B cell (primary cell): Measurements from ENCODE around the gene STRN. TPM values are rescaled to one million over a fixed set of nuclear protein-coding genes. Genes with fewer than 3 reads are reported as not detected.

Source experiments
- ATAC-seq: fragments of 200-7000 bp; cut with Tn5 transposase; one replicate; pipeline ENCODE4 v1.10.0; 2021; ENCODE audit warnings: low read depth, mild to moderate bottlenecking, moderate number of reproducible peaks, moderate library complexity
- CTCF ChIA-PET: fragments of 350-600 bp; sonication (Branson Sonifier 250); formaldehyde crosslinking; loops from one replicate; lab custom pipeline; 2021; ENCODE audit warnings: antibody characterized with exemption, inconsistent platforms; lab: Charles Lee
- POLR2A ChIA-PET: fragments of 350-600 bp; sonication (Branson Sonifier 250); formaldehyde crosslinking; loops from one replicate; lab custom pipeline; 2021; ENCODE audit warnings: antibody characterized with exemption; lab: Charles Lee
- DNase-seq: peaks from one replicate; pipeline ENCODE4 v3.0.0; 2013
- H2AFZ ChIP-seq: 2 replicates; pipeline ENCODE4 v1.6.1; 2012; ENCODE audit warnings: mild to moderate bottlenecking, low read depth, low read length; ENCODE audit not compliant: insufficient read depth, poor library complexity, severe bottlenecking
- H3K27ac ChIP-seq, 2 donors: 1 replicate in 1 of 2; 2 replicates in 1 of 2; pipeline ENCODE4 v1.5.1; 2012 to 2013; ENCODE audit warnings: low read length in 2 of 2, mild to moderate bottlenecking in 2 of 2, moderate library complexity in 1 of 2
- H3K27me3 ChIP-seq, 4 experiments: fragments of 200-600 bp in 1 of 4; sonication (generic) in 1 of 4; replicated peaks in 1 of 4; 1 replicate in 2 of 4; 2 replicates in 2 of 4; pipeline versions ENCODE4 v1.6.1 to v1.7.0; 2013 to 2016; ENCODE audit warnings: low read length in 3 of 4, mild to moderate bottlenecking in 2 of 4, mixed read lengths in 1 of 4, moderate library complexity in 1 of 4; ENCODE audit not compliant: insufficient read depth in 4 of 4, control insufficient read depth in 3 of 4; ENCODE audit errors: control extremely low read depth in 1 of 4
- H3K36me3 ChIP-seq, 2 experiments: replicated peaks in 1 of 2; 1 replicate in 1 of 2; 2 replicates in 1 of 2; pipeline versions ENCODE4 v1.6.1 to v1.7.1; 2013; ENCODE audit warnings: low read length in 1 of 2; ENCODE audit not compliant: insufficient read depth in 2 of 2, control insufficient read depth in 1 of 2; ENCODE audit errors: control extremely low read depth in 1 of 2, extremely low read depth in 1 of 2
- H3K4me1 ChIP-seq, 2 donors: fragments of 200-600 bp in 1 of 2; sonication (generic) in 1 of 2; 1 replicate in 1 of 2; 2 replicates in 1 of 2; pipeline versions ENCODE4 v1.5.1 to v1.6.1; 2013 to 2017; ENCODE audit warnings: low read length in 2 of 2; ENCODE audit not compliant: control insufficient read depth in 2 of 2, insufficient read depth in 2 of 2
- H3K4me2 ChIP-seq: replicated peaks from 2 replicates; pipeline ENCODE3; 2012; ENCODE audit warnings: mild to moderate bottlenecking, low read depth, low read length; ENCODE audit not compliant: poor library complexity, severe bottlenecking
- H3K4me3 ChIP-seq, 5 experiments: fragments of 200-600 bp in 1 of 5; sonication (generic) in 1 of 5; 1 replicate in 3 of 5; 2 replicates in 2 of 5; pipeline versions ENCODE4 v1.5.1 to v1.7.0; 2011 to 2016; ENCODE audit warnings: low read length in 4 of 5, mild to moderate bottlenecking in 4 of 5, low read depth in 2 of 5, control low read depth in 1 of 5, moderate library complexity in 1 of 5; ENCODE audit not compliant: insufficient read depth in 1 of 5; ENCODE audit errors: control extremely low read depth in 1 of 5, extremely low read depth in 1 of 5
- H3K79me2 ChIP-seq: fragments of 200-600 bp; sonication (generic); one replicate; pipeline ENCODE4 v1.6.0; 2016; ENCODE audit warnings: low read length; ENCODE audit not compliant: control insufficient read depth, insufficient read depth
- H3K9ac ChIP-seq: fragments of 200-600 bp; sonication (generic); 2 replicates; pipeline ENCODE4 v1.6.1; 2017; ENCODE audit warnings: mild to moderate bottlenecking, low read length, moderate library complexity
- H3K9me3 ChIP-seq, 3 donors: one replicate each; pipeline versions ENCODE4 v1.6.1 to v1.7.1; 2013; ENCODE audit warnings: low read length in 2 of 3; ENCODE audit not compliant: control insufficient read depth in 2 of 3, insufficient read depth in 1 of 3; ENCODE audit errors: control extremely low read depth in 1 of 3
- H4K20me1 ChIP-seq: 2 replicates; pipeline ENCODE4 v1.6.0; 2012; ENCODE audit warnings: mild to moderate bottlenecking, low read length; ENCODE audit not compliant: insufficient read depth, control insufficient read depth, poor library complexity, severe bottlenecking
- H3K27ac Mint-ChIP-seq: one replicate; pipeline ENCODE4 v1.8.0; 2021; ENCODE audit warnings: mixed read lengths
- H3K27me3 Mint-ChIP-seq: one replicate; pipeline ENCODE4 v1.8.0; 2021; ENCODE audit warnings: mixed read lengths
- H3K4me1 Mint-ChIP-seq: one replicate; pipeline ENCODE4 v1.8.0; 2021; ENCODE audit warnings: mixed read lengths
- H3K4me3 Mint-ChIP-seq: one replicate; pipeline ENCODE4 v1.8.0; 2021; ENCODE audit warnings: mixed read lengths
- H3K9me3 Mint-ChIP-seq: one replicate; pipeline ENCODE4 v1.8.0; 2022; ENCODE audit warnings: mixed read lengths; ENCODE audit not compliant: insufficient read depth
- CTCF ChIP-seq: fragments of 200-600 bp; IDR thresholded peaks from one replicate; pipeline ENCODE4 v1.8.0; 2022; ENCODE audit warnings: antibody characterized with exemption, mild to moderate bottlenecking
- EZH2 ChIP-seq: IDR thresholded peaks from 2 replicates; pipeline ENCODE4 v1.6.1; 2012; ENCODE audit warnings: borderline replicate concordance, low read depth, mild to moderate bottlenecking, moderate library complexity, low read length; ENCODE audit not compliant: insufficient read depth, poor library complexity, severe bottlenecking
- WGBS: methylation state at CpG from one replicate; pipeline ENCODE4 v1.1.5; 2013; ENCODE audit warnings: missing lambda C conversion rate; ENCODE audit not compliant: insufficient coverage; 5-methylcytosine and 5-hydroxymethylcytosine counted together
- intact Hi-C: fragments of 100-400 bp; cut with micrococcal nuclease; formaldehyde crosslinking; loops from one replicate; pipeline ENCODE4 v1.10.0; 2022
- polyA plus RNA-seq: library from polyadenylated mRNA; depleted of rRNA; stranded (reverse); fragments of >200 nt; gene quantifications from 2 replicates; pipeline ENCODE4 v1.2.3, GENCODE V29; 2012
- total RNA-seq, 2 donors: library from RNA; stranded (reverse); fragments of 120-200 nt in 1 of 2; gene quantifications; 1 replicate in 1 of 2; 2 replicates in 1 of 2; pipeline versions ENCODE4 v1.2.3 to v1.2.4, GENCODE V29; 2013 to 2022

The STRN gene
- total and polyA plus RNA-seq, 2 donors (not counting 1 experiment from before 2014, with no cell fraction given): 5.8 to 38.6 TPM

GRCh38 chr2:36906277-36906676 lies 60.1 kb downstream of the STRN start:
- Mint-ChIP-seq H3K27me3 (no peaks in the 10 kb centered on the region), H3K27ac (no peak overlapping the region), H3K9me3 (no peaks in the 10 kb centered on the region), H3K4me3 (no peak overlapping the region), H3K4me1 (no peaks in the 10 kb centered on the region)
- no peak overlapping the region for H3K4me2 ChIP-seq
- CTCF ChIA-PET: no interaction called here
- no peak overlapping the region for H2AFZ ChIP-seq
- H3K27me3 ChIP-seq: no peaks in the 10 kb centered on the region
- WGBS: 100% methylated on average over 1 of the region's 4 CpGs
- H3K27ac ChIP-seq: no peak overlapping the region
- DNase-seq: no peak
- peaks cover 8% of the 10 kb centered on the region for H3K79me2 ChIP-seq
- H3K9ac ChIP-seq: no peak overlapping the region
- no peaks in the 10 kb centered on the region for H3K4me1 ChIP-seq
- TF ChIP-seq EZH2: no peak
- TF ChIP-seq CTCF: no peak
- H3K9me3 ChIP-seq: no peaks in the 10 kb centered on the region
- peaks cover 6 to 14% of the 10 kb centered on the region in 2 experiments for H3K36me3 ChIP-seq
- no peak for ATAC-seq
- H3K4me3 ChIP-seq: no peak overlapping the region
- intact Hi-C loops: no loop called here
- H4K20me1 ChIP-seq: no peaks in the 10 kb centered on the region
- POLR2A ChIA-PET: no interaction called here

GRCh38 chr2:36904636-36905035 lies 61.7 kb downstream of the STRN start:
- ChIA-PET CTCF (no interaction called here), POLR2A (no interaction called here)
- no peak overlapping the region for H2AFZ ChIP-seq
- H3K4me3 Mint-ChIP-seq: no peak overlapping the region
- DNase-seq (no peak), ATAC-seq (no peak)
- no peak overlapping the region for H3K4me3 ChIP-seq
- peaks cover 6 to 16% of the 10 kb centered on the region in 2 experiments for H3K36me3 ChIP-seq
- TF ChIP-seq EZH2: no peak
- TF ChIP-seq CTCF: no peak
- H3K4me1 Mint-ChIP-seq: no peaks in the 10 kb centered on the region
- no peak overlapping the region for H3K27ac ChIP-seq
- no peaks in the 10 kb centered on the region for H4K20me1 ChIP-seq
- no peak overlapping the region for H3K9ac ChIP-seq
- H3K27me3 Mint-ChIP-seq: no peaks in the 10 kb centered on the region
- no peaks in the 10 kb centered on the region for H3K9me3 ChIP-seq
- H3K9me3 Mint-ChIP-seq: no peaks in the 10 kb centered on the region
- no peaks in the 10 kb centered on the region for H3K4me1 ChIP-seq
- no peaks in the 10 kb centered on the region for H3K27me3 ChIP-seq
- no CpG with 5 or more reads among the region's 6 CpGs for WGBS
- intact Hi-C loops: no loop called here
- H3K27ac Mint-ChIP-seq: no peak overlapping the region
- peaks cover 7% of the 10 kb centered on the region for H3K79me2 ChIP-seq
- H3K4me2 ChIP-seq: no peak overlapping the region
